Caco-2 (cell line): ENCODE measurements around the gene CDH11. TPM values are rescaled to one million over a fixed set of nuclear protein-coding genes. Genes with fewer than 3 reads are reported as not detected.

Source experiments
- BruUV-seq: library from RNA; stranded (reverse); fragments of 400-500 nt; replicated peaks from 2 replicates; lab custom pipeline; 2021; lab: Mats Ljungman, UMichigan
- CTCF ChIA-PET: fragments of 300-600 bp; sonication (Branson Sonifier 250); formaldehyde crosslinking; loops from one replicate; lab custom pipeline; 2022; ENCODE audit warnings: antibody characterized with exemption; lab: Charles Lee
- POLR2A ChIA-PET: fragments of 300-600 bp; sonication (Branson Sonifier 250); formaldehyde crosslinking; loops from one replicate; lab custom pipeline; 2022; ENCODE audit warnings: antibody characterized with exemption; lab: Charles Lee
- DNase-seq, 2 experiments: peaks; one replicate each; pipeline versions ENCODE4 v3.0.0 to v3.0.0-alpha.2; 2020 to 2022
- H3K27me3 ChIP-seq: replicated peaks from 2 replicates; pipeline ENCODE4 v1.6.0; 2011; ENCODE audit warnings: low read length; ENCODE audit not compliant: control insufficient read depth, insufficient read depth
- H3K36me3 ChIP-seq: 2 replicates; pipeline ENCODE4 v1.5.1; 2011; ENCODE audit warnings: low read length; ENCODE audit not compliant: control insufficient read depth, insufficient read depth
- H3K4me1 ChIP-seq: fragments of 250-450 bp; sonication (Bioruptor Pico); 2 replicates; pipeline ENCODE4 v1.5.1; 2020; ENCODE audit warnings: mild to moderate bottlenecking
- H3K4me3 ChIP-seq: 2 replicates; pipeline ENCODE4 v1.5.1; 2011; ENCODE audit warnings: low read depth, mild to moderate bottlenecking, control low read depth, low read length
- H3K9me3 ChIP-seq: fragments of 250-450 bp; sonication (Bioruptor Pico); 2 replicates; pipeline ENCODE4 v1.5.1; 2020; ENCODE audit warnings: mild to moderate bottlenecking, moderate library complexity
- H3K27ac Mint-ChIP-seq: one replicate; pipeline ENCODE4 v1.8.0; 2022; ENCODE audit warnings: mixed read lengths; ENCODE audit not compliant: unreplicated experiment
- H3K27me3 Mint-ChIP-seq: one replicate; pipeline ENCODE4 v1.8.0; 2022; ENCODE audit warnings: mixed read lengths; ENCODE audit not compliant: insufficient read depth, unreplicated experiment
- H3K36me3 Mint-ChIP-seq: one replicate; pipeline ENCODE4 v1.8.0; 2022; ENCODE audit warnings: mild to moderate bottlenecking, mixed read lengths; ENCODE audit not compliant: insufficient read depth, unreplicated experiment
- H3K4me1 Mint-ChIP-seq: one replicate; pipeline ENCODE4 v1.8.0; 2022; ENCODE audit warnings: low read depth, mixed read lengths; ENCODE audit not compliant: unreplicated experiment
- H3K4me3 Mint-ChIP-seq: one replicate; pipeline ENCODE4 v1.8.0; 2022; ENCODE audit warnings: mild to moderate bottlenecking, moderate library complexity, mixed read lengths; ENCODE audit not compliant: unreplicated experiment
- H3K9me3 Mint-ChIP-seq: one replicate; pipeline ENCODE4 v1.8.0; 2022; ENCODE audit warnings: mixed read lengths; ENCODE audit not compliant: unreplicated experiment
- intact Hi-C: fragments of 100-400 bp; cut with micrococcal nuclease; formaldehyde crosslinking; loops from one replicate; pipeline ENCODE4 v1.10.0; 2022; ENCODE audit not compliant: unreplicated experiment
- total RNA-seq: library from RNA; stranded (reverse); gene quantifications from 2 replicates; pipeline ENCODE4 v1.2.3, GENCODE V29; 2022
- TF ChIP-seq, protein P1 (sequence below), 2 experiments: fragments of 200-600 bp in 1 of 2; IDR thresholded peaks; 1 replicate in 1 of 2; 2 replicates in 1 of 2; pipeline versions ENCODE4 v1.5.1 to v1.8.0; 2011 to 2022; ENCODE audit warnings: antibody characterized with exemption in 1 of 2, control low read depth in 1 of 2, inconsistent platforms in 1 of 2, low read depth in 1 of 2, low read length in 1 of 2, mild to moderate bottlenecking in 1 of 2, moderate library complexity in 1 of 2; ENCODE audit not compliant: insufficient read depth in 1 of 2, severe bottlenecking in 1 of 2, unreplicated experiment in 1 of 2

CDH11 gene
- total RNA-seq, 1 experiment from 2014 or later: not detected

DNA sequence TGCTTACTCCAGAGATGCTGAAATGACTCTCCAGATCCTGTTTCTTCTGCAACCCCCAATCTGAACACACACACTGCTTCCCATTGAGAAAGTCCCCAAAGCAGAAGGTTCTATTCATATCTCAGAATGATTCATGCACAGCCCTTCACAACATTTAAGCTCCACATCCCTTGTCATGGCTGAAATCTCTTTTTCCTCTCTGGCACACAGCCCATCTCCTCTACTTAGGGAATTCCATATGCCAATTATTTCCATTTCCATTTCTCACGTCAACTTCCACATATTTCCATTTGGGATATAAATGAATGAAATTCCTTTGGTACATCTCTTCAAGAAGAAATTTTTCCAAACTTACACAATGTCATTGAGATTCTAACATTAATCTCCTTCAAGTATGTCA, 119.6 kb downstream of the CDH11 start:
- TF ChIP-seq, protein P1, sequence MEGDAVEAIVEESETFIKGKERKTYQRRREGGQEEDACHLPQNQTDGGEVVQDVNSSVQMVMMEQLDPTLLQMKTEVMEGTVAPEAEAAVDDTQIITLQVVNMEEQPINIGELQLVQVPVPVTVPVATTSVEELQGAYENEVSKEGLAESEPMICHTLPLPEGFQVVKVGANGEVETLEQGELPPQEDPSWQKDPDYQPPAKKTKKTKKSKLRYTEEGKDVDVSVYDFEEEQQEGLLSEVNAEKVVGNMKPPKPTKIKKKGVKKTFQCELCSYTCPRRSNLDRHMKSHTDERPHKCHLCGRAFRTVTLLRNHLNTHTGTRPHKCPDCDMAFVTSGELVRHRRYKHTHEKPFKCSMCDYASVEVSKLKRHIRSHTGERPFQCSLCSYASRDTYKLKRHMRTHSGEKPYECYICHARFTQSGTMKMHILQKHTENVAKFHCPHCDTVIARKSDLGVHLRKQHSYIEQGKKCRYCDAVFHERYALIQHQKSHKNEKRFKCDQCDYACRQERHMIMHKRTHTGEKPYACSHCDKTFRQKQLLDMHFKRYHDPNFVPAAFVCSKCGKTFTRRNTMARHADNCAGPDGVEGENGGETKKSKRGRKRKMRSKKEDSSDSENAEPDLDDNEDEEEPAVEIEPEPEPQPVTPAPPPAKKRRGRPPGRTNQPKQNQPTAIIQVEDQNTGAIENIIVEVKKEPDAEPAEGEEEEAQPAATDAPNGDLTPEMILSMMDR (IDR thresholded peaks at IDR 0.05; ENCODE audit: insufficient read depth in 1 of 2, low read depth in 1 of 2, low read length in 1 of 2, severe bottlenecking in 1 of 2, unreplicated experiment in 1 of 2): no peak
- no peak overlapping the region for H3K4me3 Mint-ChIP-seq
- Histone ChIP-seq H3K9me3 (no peaks in the 10 kb centered on the region), H3K4me1 (no peaks in the 10 kb centered on the region), H3K27me3 (no peaks in the 10 kb centered on the region), H3K4me3 (no peak overlapping the region), H3K36me3 (no peaks in the 10 kb centered on the region)
- H3K4me1 Mint-ChIP-seq: no peaks in the 10 kb centered on the region
- BruUV-seq: no TSS peak
- no peak overlapping the region for H3K27ac Mint-ChIP-seq
- H3K9me3 Mint-ChIP-seq: no peaks in the 10 kb centered on the region
- peaks cover 16% of the 10 kb centered on the region for H3K27me3 Mint-ChIP-seq
- intact Hi-C loops: no loop called here
- ChIA-PET POLR2A (no interaction called here), CTCF (no interaction called here)
- no peak for DNase-seq
- peaks cover 7% of the 10 kb centered on the region for H3K36me3 Mint-ChIP-seq

DNA sequence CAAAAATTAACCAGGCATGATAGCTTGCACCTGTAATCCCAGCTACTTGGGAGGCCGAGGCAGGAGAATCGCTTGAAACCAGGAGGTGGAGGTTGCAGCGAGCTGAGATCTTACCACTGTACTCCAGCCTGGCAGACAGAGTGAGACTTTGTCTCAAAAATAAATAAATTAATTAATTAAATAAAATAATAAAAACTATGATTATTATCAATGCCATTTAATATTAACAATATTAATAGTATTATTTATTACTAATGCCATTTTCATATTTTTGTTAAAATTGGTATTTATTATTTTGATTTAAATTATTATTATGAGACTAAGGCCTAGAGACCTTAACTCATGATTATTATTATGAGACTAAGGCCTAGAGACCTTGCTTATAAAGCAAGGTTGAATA, 121.2 kb downstream of the CDH11 start:
- no TSS peak for BruUV-seq
- Mint-ChIP-seq H3K9me3 (no peaks in the 10 kb centered on the region), H3K27me3 (peaks cover 13% of the 10 kb centered on the region), H3K36me3 (peaks cover 7% of the 10 kb centered on the region), H3K4me3 (no peak overlapping the region), H3K4me1 (no peaks in the 10 kb centered on the region), H3K27ac (no peak overlapping the region)
- DNase-seq: no peak
- H3K4me1 ChIP-seq: no peaks in the 10 kb centered on the region
- no peaks in the 10 kb centered on the region for H3K27me3 ChIP-seq
- TF ChIP-seq, protein P1 (IDR thresholded peaks at IDR 0.05; ENCODE audit: insufficient read depth in 1 of 2, low read depth in 1 of 2, low read length in 1 of 2, severe bottlenecking in 1 of 2, unreplicated experiment in 1 of 2): no peak
- no peak overlapping the region for H3K4me3 ChIP-seq
- H3K9me3 ChIP-seq: no peaks in the 10 kb centered on the region
- intact Hi-C loops: no loop called here
- no peaks in the 10 kb centered on the region for H3K36me3 ChIP-seq
- CTCF ChIA-PET: no interaction called here
- POLR2A ChIA-PET: no interaction called here

DNA sequence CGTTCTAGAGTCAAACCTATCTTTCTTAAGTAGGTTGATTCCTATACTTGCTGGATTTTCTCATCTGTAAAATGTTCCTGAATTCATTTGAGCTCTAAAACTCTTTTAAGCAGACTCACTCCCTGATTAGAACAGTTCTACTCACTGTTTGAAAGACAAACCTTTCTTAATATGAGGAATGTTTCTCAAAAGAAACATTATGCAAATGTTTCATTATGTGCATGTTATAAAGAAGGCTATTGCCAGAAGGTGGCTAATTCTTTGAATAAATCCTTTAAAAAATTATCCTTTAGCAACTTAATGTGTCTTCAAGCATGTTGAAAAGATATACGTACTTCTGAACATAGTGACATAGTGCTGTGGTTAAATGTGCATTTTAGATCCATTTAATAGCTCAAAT, 124.1 kb downstream of the CDH11 start:
- BruUV-seq: no TSS peak
- H3K27me3 Mint-ChIP-seq: peaks cover 8% of the 10 kb centered on the region
- H3K36me3 Mint-ChIP-seq: peaks cover 7% of the 10 kb centered on the region
- ChIA-PET CTCF (no interaction called here), POLR2A (no interaction called here)
- no peaks in the 10 kb centered on the region for H3K27me3 ChIP-seq
- H3K36me3 ChIP-seq: no peaks in the 10 kb centered on the region
- no peaks in the 10 kb centered on the region for H3K4me1 Mint-ChIP-seq
- no peaks in the 10 kb centered on the region for H3K9me3 ChIP-seq
- TF ChIP-seq, protein P1 (IDR thresholded peaks at IDR 0.05; ENCODE audit: insufficient read depth in 1 of 2, low read depth in 1 of 2, low read length in 1 of 2, severe bottlenecking in 1 of 2, unreplicated experiment in 1 of 2): no peak
- no peak overlapping the region for H3K27ac Mint-ChIP-seq
- H3K9me3 Mint-ChIP-seq: no peaks in the 10 kb centered on the region
- no peak for DNase-seq
- H3K4me1 ChIP-seq: no peaks in the 10 kb centered on the region
- H3K4me3 ChIP-seq: no peak overlapping the region
- intact Hi-C loops: no loop called here
- no peak overlapping the region for H3K4me3 Mint-ChIP-seq
